Caco-2 (cell line): ENCODE results near the gene C1orf159. TPM values are rescaled to one million over a fixed set of nuclear protein-coding genes. Genes with fewer than 3 reads are reported as not detected.

ENCODE experiments used
- BruUV-seq: library from RNA; stranded (reverse); fragments of 400-500 nt; replicated peaks from 2 replicates; lab custom pipeline; 2021; lab: Mats Ljungman, UMichigan
- CTCF ChIA-PET: fragments of 300-600 bp; sonication (Branson Sonifier 250); formaldehyde crosslinking; loops from one replicate; lab custom pipeline; 2022; ENCODE audit warnings: antibody characterized with exemption; lab: Charles Lee
- POLR2A ChIA-PET: fragments of 300-600 bp; sonication (Branson Sonifier 250); formaldehyde crosslinking; loops from one replicate; lab custom pipeline; 2022; ENCODE audit warnings: antibody characterized with exemption; lab: Charles Lee
- DNase-seq, 2 experiments: peaks; one replicate each; pipeline versions ENCODE4 v3.0.0 to v3.0.0-alpha.2; 2020 to 2022
- H3K27me3 ChIP-seq: replicated peaks from 2 replicates; pipeline ENCODE4 v1.6.0; 2011; ENCODE audit warnings: low read length; ENCODE audit not compliant: control insufficient read depth, insufficient read depth
- H3K36me3 ChIP-seq: 2 replicates; pipeline ENCODE4 v1.5.1; 2011; ENCODE audit warnings: low read length; ENCODE audit not compliant: control insufficient read depth, insufficient read depth
- H3K4me1 ChIP-seq: fragments of 250-450 bp; sonication (Bioruptor Pico); 2 replicates; pipeline ENCODE4 v1.5.1; 2020; ENCODE audit warnings: mild to moderate bottlenecking
- H3K4me3 ChIP-seq: 2 replicates; pipeline ENCODE4 v1.5.1; 2011; ENCODE audit warnings: low read depth, mild to moderate bottlenecking, control low read depth, low read length
- H3K9me3 ChIP-seq: fragments of 250-450 bp; sonication (Bioruptor Pico); 2 replicates; pipeline ENCODE4 v1.5.1; 2020; ENCODE audit warnings: mild to moderate bottlenecking, moderate library complexity
- H3K27ac Mint-ChIP-seq: one replicate; pipeline ENCODE4 v1.8.0; 2022; ENCODE audit warnings: mixed read lengths; ENCODE audit not compliant: unreplicated experiment
- H3K27me3 Mint-ChIP-seq: one replicate; pipeline ENCODE4 v1.8.0; 2022; ENCODE audit warnings: mixed read lengths; ENCODE audit not compliant: insufficient read depth, unreplicated experiment
- H3K36me3 Mint-ChIP-seq: one replicate; pipeline ENCODE4 v1.8.0; 2022; ENCODE audit warnings: mild to moderate bottlenecking, mixed read lengths; ENCODE audit not compliant: insufficient read depth, unreplicated experiment
- H3K4me1 Mint-ChIP-seq: one replicate; pipeline ENCODE4 v1.8.0; 2022; ENCODE audit warnings: low read depth, mixed read lengths; ENCODE audit not compliant: unreplicated experiment
- H3K4me3 Mint-ChIP-seq: one replicate; pipeline ENCODE4 v1.8.0; 2022; ENCODE audit warnings: mild to moderate bottlenecking, moderate library complexity, mixed read lengths; ENCODE audit not compliant: unreplicated experiment
- H3K9me3 Mint-ChIP-seq: one replicate; pipeline ENCODE4 v1.8.0; 2022; ENCODE audit warnings: mixed read lengths; ENCODE audit not compliant: unreplicated experiment
- CTCF ChIP-seq, 2 experiments: fragments of 200-600 bp in 1 of 2; IDR thresholded peaks; 1 replicate in 1 of 2; 2 replicates in 1 of 2; pipeline versions ENCODE4 v1.5.1 to v1.8.0; 2011 to 2022; ENCODE audit warnings: antibody characterized with exemption in 1 of 2, control low read depth in 1 of 2, inconsistent platforms in 1 of 2, low read depth in 1 of 2, low read length in 1 of 2, mild to moderate bottlenecking in 1 of 2, moderate library complexity in 1 of 2; ENCODE audit not compliant: insufficient read depth in 1 of 2, severe bottlenecking in 1 of 2, unreplicated experiment in 1 of 2
- intact Hi-C: fragments of 100-400 bp; cut with micrococcal nuclease; formaldehyde crosslinking; loops from one replicate; pipeline ENCODE4 v1.10.0; 2022; ENCODE audit not compliant: unreplicated experiment
- total RNA-seq: library from RNA; stranded (reverse); gene quantifications from 2 replicates; pipeline ENCODE4 v1.2.3, GENCODE V29; 2022

The C1orf159 gene
- total RNA-seq, 1 experiment from 2014 or later = 12.9 TPM

- Mint-ChIP-seq H3K4me1 (no peaks in the 10 kb centered on the region), H3K27me3 (no peaks in the 10 kb centered on the region), H3K36me3 (peaks cover 31% of the 10 kb centered on the region), H3K4me3 (no peak overlapping the region), H3K9me3 (no peaks in the 10 kb centered on the region), H3K27ac (no peak overlapping the region)
- DNase-seq = no peak
- BruUV-seq = no TSS peak
- Histone ChIP-seq H3K9me3 (no peaks in the 10 kb centered on the region), H3K27me3 (no peaks in the 10 kb centered on the region), H3K4me1 (peaks cover 15% of the 10 kb centered on the region), H3K36me3 (peaks cover 2% of the 10 kb centered on the region), H3K4me3 (no peak overlapping the region)
- intact Hi-C loops = no loop called here
- no peak for TF ChIP-seq CTCF (IDR thresholded peaks at IDR 0.05; ENCODE audit: insufficient read depth in 1 of 2, low read depth in 1 of 2, low read length in 1 of 2, severe bottlenecking in 1 of 2, unreplicated experiment in 1 of 2)
- ChIA-PET POLR2A (no interaction called here), CTCF (no interaction called here)
These were observed 74.0 kb downstream of the C1orf159 start for GRCh38 chr1:1041873-1042272.

- TSS peak; percentile 32 for BruUV-seq
- H3K9me3 ChIP-seq = no peaks in the 10 kb centered on the region
- Mint-ChIP-seq H3K4me3 (no peak overlapping the region), H3K9me3 (no peaks in the 10 kb centered on the region), H3K27me3 (no peaks in the 10 kb centered on the region), H3K4me1 (no peaks in the 10 kb centered on the region), H3K27ac (no peak overlapping the region), H3K36me3 (peaks cover 30% of the 10 kb centered on the region)
- TF ChIP-seq CTCF (IDR thresholded peaks at IDR 0.05; ENCODE audit: insufficient read depth in 1 of 2, low read depth in 1 of 2, low read length in 1 of 2, severe bottlenecking in 1 of 2, unreplicated experiment in 1 of 2) = no peak
- intact Hi-C loops = no loop called here
- peaks cover 2% of the 10 kb centered on the region for H3K36me3 ChIP-seq
- no peak for DNase-seq
- POLR2A ChIA-PET = no interaction called here
- H3K27me3 ChIP-seq = no peaks in the 10 kb centered on the region
- H3K4me1 ChIP-seq = peaks cover 16% of the 10 kb centered on the region
- CTCF ChIA-PET = no interaction called here
- H3K4me3 ChIP-seq = no peak overlapping the region
These were observed 74.8 kb downstream of the C1orf159 start for GRCh38 chr1:1041092-1041523.

GRCh38 chr1:1040004-1040991 is 75.6 kb downstream of the C1orf159 start:
- ChIA-PET CTCF (no interaction called here), POLR2A (no interaction called here)
- Histone ChIP-seq H3K9me3 (no peaks in the 10 kb centered on the region), H3K4me3 (no peak overlapping the region), H3K4me1 (peaks cover 18% of the 10 kb centered on the region), H3K27me3 (no peaks in the 10 kb centered on the region), H3K36me3 (no peaks in the 10 kb centered on the region; the same call in none of the 2 replicates)
- BruUV-seq = no TSS peak
- TF ChIP-seq CTCF (IDR thresholded peaks at IDR 0.05; ENCODE audit: insufficient read depth in 1 of 2, low read depth in 1 of 2, low read length in 1 of 2, severe bottlenecking in 1 of 2, unreplicated experiment in 1 of 2) = no peak
- intact Hi-C loops = no loop called here
- Mint-ChIP-seq H3K27me3 (no peaks in the 10 kb centered on the region), H3K4me3 (no peak overlapping the region), H3K4me1 (no peaks in the 10 kb centered on the region), H3K9me3 (no peaks in the 10 kb centered on the region), H3K36me3 (peaks cover 38% of the 10 kb centered on the region), H3K27ac (peak overlapping the region; percentile 53)
- no peak for DNase-seq
